MCF 10A (cell line): Measurements from ENCODE around the gene GPM6B. TPM values are rescaled to one million over a fixed set of nuclear protein-coding genes. Genes with fewer than 3 reads are reported as not detected.

Experiments used
- BruUV-seq: library from RNA; stranded (reverse); fragments of 400-500 nt; replicated peaks from 2 replicates; lab custom pipeline; 2021; lab: Mats Ljungman, UMichigan
- CTCF ChIA-PET: fragments of 300-600 bp; sonication (Branson Sonifier 250); formaldehyde crosslinking; extraction: SDS; loops from one replicate; lab custom pipeline; 2021; ENCODE audit warnings: antibody characterized with exemption, inconsistent platforms; lab: Yijun Ruan, JAX
- POLR2A ChIA-PET: fragments of 300-600, 350-650 bp; sonication (Branson Sonifier 250); formaldehyde crosslinking; extraction: SDS; loops from one replicate; lab custom pipeline; 2020; ENCODE audit warnings: antibody characterized with exemption, inconsistent platforms; lab: Yijun Ruan, JAX
- DNase-seq: peaks from one replicate; pipeline ENCODE4 v3.0.0-alpha.2; 2018; ENCODE audit not compliant: unreplicated experiment
- H3K27ac Mint-ChIP-seq: one replicate; pipeline ENCODE4 v1.8.0; 2022; ENCODE audit warnings: mild to moderate bottlenecking, low read depth, mixed read lengths; ENCODE audit not compliant: unreplicated experiment
- H3K27me3 Mint-ChIP-seq: one replicate; pipeline ENCODE4 v1.8.0; 2022; ENCODE audit warnings: mixed read lengths; ENCODE audit not compliant: insufficient read depth, unreplicated experiment
- H3K36me3 Mint-ChIP-seq: one replicate; pipeline ENCODE4 v1.8.0; 2022; ENCODE audit warnings: mild to moderate bottlenecking, moderate library complexity, mixed read lengths; ENCODE audit not compliant: insufficient read depth, unreplicated experiment
- H3K4me1 Mint-ChIP-seq: one replicate; pipeline ENCODE4 v1.8.0; 2022; ENCODE audit warnings: mixed read lengths; ENCODE audit not compliant: insufficient read depth, unreplicated experiment
- H3K4me3 Mint-ChIP-seq: one replicate; pipeline ENCODE4 v1.8.0; 2022; ENCODE audit warnings: mild to moderate bottlenecking, moderate library complexity, mixed read lengths; ENCODE audit not compliant: unreplicated experiment
- H3K9me3 Mint-ChIP-seq: one replicate; pipeline ENCODE4 v1.8.0; 2022; ENCODE audit warnings: mixed read lengths; ENCODE audit not compliant: unreplicated experiment
- intact Hi-C: fragments of 100-400 bp; cut with micrococcal nuclease; formaldehyde crosslinking; loops from 2 replicates; pipeline ENCODE4 v1.14.1; 2022
- total RNA-seq: library from RNA; stranded (reverse); gene quantifications from 2 replicates; pipeline ENCODE4 v1.2.3, GENCODE V29; 2022
- TF ChIP-seq, protein P1 (sequence below): fragments of 200-600 bp; IDR thresholded peaks from one replicate; pipeline ENCODE4 v1.8.0; 2022; ENCODE audit warnings: antibody characterized with exemption, mild to moderate bottlenecking; ENCODE audit not compliant: unreplicated experiment

Gene GPM6B
- total RNA-seq, 1 experiment from 2014 or later: 16.3 TPM

GRCh38 chrX:13857804-13858203 is 40.9 kb upstream of the GPM6B start:
- Mint-ChIP-seq H3K36me3 (no peaks in the 10 kb centered on the region), H3K9me3 (no peaks in the 10 kb centered on the region), H3K4me1 (peaks cover 6% of the 10 kb centered on the region), H3K4me3 (no peak overlapping the region), H3K27me3 (peaks cover 62% of the 10 kb centered on the region), H3K27ac (no peak overlapping the region)
- no peak for DNase-seq
- intact Hi-C loops: no loop called here
- TF ChIP-seq, protein P1, sequence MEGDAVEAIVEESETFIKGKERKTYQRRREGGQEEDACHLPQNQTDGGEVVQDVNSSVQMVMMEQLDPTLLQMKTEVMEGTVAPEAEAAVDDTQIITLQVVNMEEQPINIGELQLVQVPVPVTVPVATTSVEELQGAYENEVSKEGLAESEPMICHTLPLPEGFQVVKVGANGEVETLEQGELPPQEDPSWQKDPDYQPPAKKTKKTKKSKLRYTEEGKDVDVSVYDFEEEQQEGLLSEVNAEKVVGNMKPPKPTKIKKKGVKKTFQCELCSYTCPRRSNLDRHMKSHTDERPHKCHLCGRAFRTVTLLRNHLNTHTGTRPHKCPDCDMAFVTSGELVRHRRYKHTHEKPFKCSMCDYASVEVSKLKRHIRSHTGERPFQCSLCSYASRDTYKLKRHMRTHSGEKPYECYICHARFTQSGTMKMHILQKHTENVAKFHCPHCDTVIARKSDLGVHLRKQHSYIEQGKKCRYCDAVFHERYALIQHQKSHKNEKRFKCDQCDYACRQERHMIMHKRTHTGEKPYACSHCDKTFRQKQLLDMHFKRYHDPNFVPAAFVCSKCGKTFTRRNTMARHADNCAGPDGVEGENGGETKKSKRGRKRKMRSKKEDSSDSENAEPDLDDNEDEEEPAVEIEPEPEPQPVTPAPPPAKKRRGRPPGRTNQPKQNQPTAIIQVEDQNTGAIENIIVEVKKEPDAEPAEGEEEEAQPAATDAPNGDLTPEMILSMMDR: no peak
- CTCF ChIA-PET: no interaction called here
- POLR2A ChIA-PET: no interaction called here
- no TSS peak for BruUV-seq

- CTCF ChIA-PET: no interaction called here
- BruUV-seq: no TSS peak
- Mint-ChIP-seq H3K36me3 (no peaks in the 10 kb centered on the region), H3K9me3 (no peaks in the 10 kb centered on the region), H3K4me1 (peaks cover 6% of the 10 kb centered on the region), H3K27me3 (peaks cover 51% of the 10 kb centered on the region), H3K27ac (peak overlapping the region; percentile 29), H3K4me3 (no peak overlapping the region)
- POLR2A ChIA-PET: interaction anchor here (0.6 to 0.7 kb wide), 2 partner anchors 16 to 27 kb away, joined by 3 read pairs; no protein-coding TSS in a partner anchor
- TF ChIP-seq, protein P1: no peak
- DNase-seq: no peak
- intact Hi-C loops: no loop called here
These were observed 39.0 kb upstream of the GPM6B start for GRCh38 chrX:13855689-13856450.

DNA sequence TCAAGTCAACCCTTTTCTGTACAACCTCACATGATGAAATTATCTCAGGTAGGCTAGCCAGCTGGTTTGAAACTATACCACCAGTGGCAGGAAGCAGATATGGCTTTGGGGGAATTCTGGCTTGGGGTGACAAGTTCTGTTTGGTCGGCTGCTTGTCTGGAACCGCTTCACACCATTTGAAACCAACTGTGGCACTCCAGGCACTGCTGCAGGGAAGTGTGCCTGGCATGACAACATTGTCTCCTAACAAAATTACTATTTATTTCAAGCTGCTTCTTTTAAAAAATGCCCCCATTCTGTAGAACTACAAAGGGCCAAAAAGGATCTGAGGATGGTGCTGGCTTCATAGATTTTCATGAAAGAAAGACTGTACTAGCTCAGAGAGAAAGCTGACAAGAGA is 37.1 kb upstream of the GPM6B start:
- BruUV-seq: no TSS peak
- Mint-ChIP-seq H3K4me1 (peaks cover 6% of the 10 kb centered on the region), H3K27ac (no peak overlapping the region), H3K27me3 (peaks cover 65% of the 10 kb centered on the region), H3K4me3 (no peak overlapping the region), H3K9me3 (no peaks in the 10 kb centered on the region), H3K36me3 (no peaks in the 10 kb centered on the region)
- intact Hi-C loops: no loop called here
- DNase-seq: no peak
- TF ChIP-seq, protein P1: no peak
- ChIA-PET POLR2A (interaction anchor here (1.0 to 3.2 kb wide), 3 partner anchors 45 to 175 kb away, joined by 3 to 12 read pairs (median 3); partner anchors contain the start of genes GEMIN8, OFD1 and TRAPPC2), CTCF (interaction anchor here (0.6 to 1.3 kb wide), 4 partner anchors 11 to 77 kb away, joined by 3 read pairs; no protein-coding TSS in a partner anchor)

DNA sequence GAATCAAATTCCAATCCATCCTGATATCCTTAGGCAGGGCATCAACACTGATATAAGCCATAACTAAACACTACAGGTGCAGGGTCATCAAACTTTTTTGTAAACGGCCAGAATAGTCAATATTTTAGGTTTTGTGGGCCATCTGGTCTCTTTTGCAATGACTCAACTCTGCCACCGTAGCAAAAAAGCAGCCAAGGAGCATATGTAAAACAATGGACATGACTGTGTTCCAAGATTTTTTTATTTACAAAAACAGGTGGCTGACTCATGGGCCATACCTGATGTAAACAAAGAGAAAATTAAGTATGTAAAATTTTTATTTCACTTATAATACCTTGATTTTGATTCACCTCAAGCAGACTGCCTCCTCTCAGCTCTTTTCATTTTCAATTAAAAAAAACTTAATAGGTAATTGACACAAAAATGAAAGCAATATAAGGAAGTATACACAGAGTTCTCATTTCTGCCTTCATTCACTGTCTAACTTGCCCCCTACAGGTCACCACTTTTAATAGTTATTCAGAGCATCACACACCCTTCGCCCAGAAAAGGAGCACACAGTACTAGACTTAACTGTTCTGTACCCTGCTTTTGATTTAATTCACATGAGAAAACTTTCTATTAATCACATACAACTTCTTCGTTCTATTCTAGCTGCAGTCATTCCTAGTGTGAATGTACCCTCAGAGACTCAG is 35.3 kb upstream of the GPM6B start:
- TF ChIP-seq, protein P1: peak; percentile 10
- H3K27me3 Mint-ChIP-seq: peaks cover 66% of the 10 kb centered on the region
- DNase-seq: peak; percentile 55
- H3K36me3 Mint-ChIP-seq: no peaks in the 10 kb centered on the region
- H3K4me3 Mint-ChIP-seq: no peak overlapping the region
- peaks cover 6% of the 10 kb centered on the region for H3K4me1 Mint-ChIP-seq
- POLR2A ChIA-PET: interaction anchor here (0.5 to 3.2 kb wide), 5 partner anchors 41 to 1823 kb away, joined by 3 to 12 read pairs (median 4); partner anchors contain the start of gene GEMIN8
- BruUV-seq: no TSS peak
- H3K9me3 Mint-ChIP-seq: no peaks in the 10 kb centered on the region
- H3K27ac Mint-ChIP-seq: no peak overlapping the region
- CTCF ChIA-PET: interaction anchor here (0.6 to 2.5 kb wide), 11 partner anchors 12 to 106 kb away, joined by 3 to 8 read pairs (median 4); no protein-coding TSS in a partner anchor
- intact Hi-C loops: loop anchor here (1.0 kb wide), 1 partner anchor 102 kb away; no protein-coding TSS in a partner anchor
